ENCODE results near the gene RAP1GAP2.
A peak's percentile ranks its signal among the peaks of the same experiment; 100 is the strongest.
"Not testable (repeated sequence)": the region's sequence is repeated elsewhere in the genome, so short reads cannot be mapped to it uniquely, and the experiment has no call there.

The RAP1GAP2 gene

DNA sequence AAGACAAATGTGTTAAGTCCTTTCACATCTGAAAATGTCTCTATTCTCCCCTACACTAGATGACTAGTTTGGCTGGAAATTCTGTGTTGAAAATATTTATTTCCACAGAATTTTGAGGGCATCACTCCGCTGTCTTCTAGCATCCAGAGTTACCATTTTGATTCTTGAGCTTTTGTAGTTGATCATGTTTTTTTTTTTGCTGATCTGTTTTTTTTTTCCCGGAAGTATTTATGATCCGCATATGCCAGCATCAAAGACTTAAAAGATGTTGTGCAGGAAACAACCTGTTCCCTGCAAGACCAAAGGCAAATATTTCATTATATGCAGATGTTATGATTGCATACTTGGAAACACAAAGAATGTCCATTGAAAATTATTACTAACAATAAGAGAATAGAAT is 250.5 kb downstream of the RAP1GAP2 start:
- H3K27ac ChIP-seq: no peak overlapping the region
- TF ChIP-seq, protein P1, sequence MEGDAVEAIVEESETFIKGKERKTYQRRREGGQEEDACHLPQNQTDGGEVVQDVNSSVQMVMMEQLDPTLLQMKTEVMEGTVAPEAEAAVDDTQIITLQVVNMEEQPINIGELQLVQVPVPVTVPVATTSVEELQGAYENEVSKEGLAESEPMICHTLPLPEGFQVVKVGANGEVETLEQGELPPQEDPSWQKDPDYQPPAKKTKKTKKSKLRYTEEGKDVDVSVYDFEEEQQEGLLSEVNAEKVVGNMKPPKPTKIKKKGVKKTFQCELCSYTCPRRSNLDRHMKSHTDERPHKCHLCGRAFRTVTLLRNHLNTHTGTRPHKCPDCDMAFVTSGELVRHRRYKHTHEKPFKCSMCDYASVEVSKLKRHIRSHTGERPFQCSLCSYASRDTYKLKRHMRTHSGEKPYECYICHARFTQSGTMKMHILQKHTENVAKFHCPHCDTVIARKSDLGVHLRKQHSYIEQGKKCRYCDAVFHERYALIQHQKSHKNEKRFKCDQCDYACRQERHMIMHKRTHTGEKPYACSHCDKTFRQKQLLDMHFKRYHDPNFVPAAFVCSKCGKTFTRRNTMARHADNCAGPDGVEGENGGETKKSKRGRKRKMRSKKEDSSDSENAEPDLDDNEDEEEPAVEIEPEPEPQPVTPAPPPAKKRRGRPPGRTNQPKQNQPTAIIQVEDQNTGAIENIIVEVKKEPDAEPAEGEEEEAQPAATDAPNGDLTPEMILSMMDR (conservative IDR thresholded peaks at IDR 0.05): no peak

DNA sequence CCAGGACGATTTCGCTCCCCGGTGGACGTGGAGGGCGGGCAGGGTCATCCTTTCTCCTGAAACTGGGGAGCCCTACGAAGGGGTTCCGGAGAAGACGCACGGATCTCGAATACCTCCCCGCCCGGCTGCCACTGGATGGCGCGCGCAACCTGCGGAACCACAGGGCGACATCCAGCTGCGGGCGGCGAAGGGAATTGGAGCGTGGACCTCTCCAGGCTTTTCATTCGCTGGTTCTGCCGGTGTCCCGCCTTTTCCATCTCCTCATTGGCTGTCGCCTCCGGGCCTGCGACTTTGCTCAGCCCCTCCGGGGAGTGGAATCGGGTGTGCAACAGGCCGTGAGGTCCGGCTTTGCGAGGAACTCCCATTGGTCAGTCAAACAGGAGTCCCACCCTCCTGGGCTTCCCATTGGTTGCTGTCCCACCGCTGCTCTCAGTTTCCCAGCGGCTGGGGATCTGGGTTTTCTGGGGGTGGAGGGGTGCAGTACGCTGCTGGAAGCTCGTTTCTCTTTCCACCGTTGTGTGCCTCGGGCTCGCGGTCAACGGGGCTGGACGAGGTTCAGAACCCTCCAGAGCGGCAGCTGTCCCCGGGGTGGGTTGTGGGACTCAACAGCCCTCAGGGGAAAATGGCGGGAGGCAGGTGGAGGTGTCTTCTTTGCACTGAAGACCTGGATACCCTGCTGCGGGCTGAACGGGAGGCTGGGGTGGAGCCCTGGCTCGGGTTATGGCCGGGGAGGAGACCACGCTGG is 252.7 kb downstream of the RAP1GAP2 start:
- TF ChIP-seq, protein P1 (conservative IDR thresholded peaks at IDR 0.05): peak; percentile 96

DNA sequence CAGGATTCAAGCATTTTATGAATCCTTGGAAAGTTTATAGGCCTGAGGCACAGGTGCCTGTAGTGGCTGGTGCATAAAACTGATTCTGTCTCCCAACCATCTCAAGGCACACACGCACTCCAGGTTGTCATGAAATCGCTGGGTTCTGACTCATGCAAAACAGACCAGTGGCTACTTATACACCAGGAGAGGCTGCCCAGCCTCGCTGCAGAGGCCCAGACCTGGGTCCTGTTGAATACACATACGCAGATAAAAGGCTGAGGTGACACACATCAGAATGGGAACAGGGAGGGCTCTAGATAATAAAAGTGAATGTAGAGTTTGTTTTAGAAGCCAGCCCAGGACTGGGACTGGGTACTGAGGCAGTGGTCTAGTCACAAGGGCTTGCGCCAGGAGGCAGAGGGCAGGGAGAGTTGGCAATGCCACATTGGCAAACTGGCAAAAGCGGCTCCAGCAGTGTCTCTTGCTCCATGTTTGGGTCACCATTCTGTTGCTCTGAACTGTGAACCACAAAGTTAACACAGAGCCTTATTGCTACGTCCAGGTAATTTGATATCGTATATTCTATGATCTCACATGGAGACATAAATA is 253.6 kb downstream of the RAP1GAP2 start:
- H3K27ac ChIP-seq: peak overlapping the region; percentile 77; the same call in 1 of the 2 replicates
- TF ChIP-seq, protein P1 (conservative IDR thresholded peaks at IDR 0.05): no peak

More for the DNA sequence above, 252.7 kb downstream of the RAP1GAP2 start:
- peak overlapping the region; percentile 77 for H3K27ac ChIP-seq

DNA sequence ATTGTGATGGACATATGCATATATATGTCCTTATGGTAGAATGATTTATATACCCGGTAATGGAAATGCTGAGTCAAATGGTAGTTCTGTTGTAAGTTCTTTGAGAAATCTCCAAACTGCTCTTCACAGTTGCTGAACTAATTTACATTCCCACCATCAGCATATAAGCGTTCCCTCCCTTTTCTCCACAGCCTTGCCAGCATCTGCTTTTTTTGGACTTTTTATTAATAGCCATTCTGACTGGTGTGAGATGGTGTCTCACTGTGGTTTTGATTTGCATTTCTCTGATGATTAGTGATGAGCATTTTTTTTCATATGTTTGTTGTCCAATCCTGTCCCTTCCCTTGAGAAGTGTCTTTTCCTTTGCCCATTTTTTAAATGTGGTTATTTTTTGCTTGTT is 258.6 kb downstream of the RAP1GAP2 start:
- not testable (repeated sequence) for H3K27ac ChIP-seq

DNA sequence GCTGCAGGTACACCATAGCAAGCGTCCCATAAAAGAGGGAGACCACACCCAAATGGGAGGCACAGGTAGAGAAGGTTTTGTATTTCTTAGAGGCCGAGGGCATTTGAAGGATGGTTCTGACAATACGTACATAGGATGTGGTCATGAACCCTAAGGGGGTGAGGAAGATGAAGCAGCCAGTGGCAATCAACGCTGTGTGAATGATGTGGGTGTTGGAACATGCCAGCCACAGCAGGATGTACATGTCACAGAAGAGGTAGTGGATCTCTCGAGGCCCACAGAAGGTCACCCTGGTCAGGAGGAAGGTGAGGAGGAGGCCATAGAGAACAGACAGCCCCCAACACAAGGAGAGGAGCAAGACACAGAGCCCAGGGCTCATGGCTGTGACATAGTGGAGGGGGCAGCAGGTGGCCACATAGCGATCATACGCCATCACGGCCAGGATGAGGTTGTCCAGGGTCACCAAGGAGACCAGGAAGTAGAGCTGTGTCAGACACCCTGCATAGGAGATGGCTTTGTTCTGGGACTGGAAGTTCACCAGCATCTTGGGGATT is 266.7 kb downstream of the RAP1GAP2 start:
- not testable (repeated sequence) for H3K27ac ChIP-seq

DNA sequence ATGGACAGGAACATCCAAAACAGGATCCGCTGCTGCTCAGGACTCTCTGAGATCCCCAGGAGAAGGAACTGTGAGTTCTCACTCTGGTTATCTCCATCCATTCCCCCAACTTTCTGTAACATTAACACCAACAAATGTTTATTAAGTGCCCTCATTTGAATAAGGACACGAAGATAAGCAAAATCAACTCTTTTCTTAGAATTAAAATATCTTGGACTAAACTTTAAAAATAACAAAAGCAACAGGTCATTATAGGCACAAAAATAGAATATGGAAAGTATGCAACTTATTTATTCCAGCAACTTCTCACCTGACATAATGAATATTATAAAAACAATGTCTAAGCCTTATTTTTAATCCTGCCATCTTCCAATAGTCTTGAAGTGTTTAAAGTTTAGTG is 267.3 kb downstream of the RAP1GAP2 start, which contains the start of gene OR1D5:
OR1D5 (minus strand) TSS at position 101 of the 400 bp plus-strand sequence; CDS start at position 101, 0 bp downstream.
- H3K27ac ChIP-seq: not testable (repeated sequence)

DNA sequence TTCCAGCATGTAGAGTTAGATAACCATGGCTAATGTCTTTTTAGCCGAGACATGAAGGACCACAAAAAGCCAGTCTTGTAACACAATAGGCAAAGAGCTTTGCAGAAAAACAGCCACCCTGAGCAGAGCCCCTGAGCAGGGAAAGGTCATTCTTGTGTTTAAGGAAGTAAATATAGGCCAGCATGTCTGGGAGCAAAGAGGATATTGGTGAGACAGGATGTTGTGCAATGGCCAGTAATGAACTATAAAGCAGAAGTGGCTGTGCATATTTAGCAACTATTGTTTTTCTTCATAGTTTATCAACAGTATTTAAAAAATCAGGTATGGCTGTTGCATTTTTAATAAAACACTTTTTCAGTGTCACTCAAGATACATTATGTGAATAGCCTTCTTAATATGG is 269.0 kb downstream of the RAP1GAP2 start:
- not testable (repeated sequence) for H3K27ac ChIP-seq

DNA sequence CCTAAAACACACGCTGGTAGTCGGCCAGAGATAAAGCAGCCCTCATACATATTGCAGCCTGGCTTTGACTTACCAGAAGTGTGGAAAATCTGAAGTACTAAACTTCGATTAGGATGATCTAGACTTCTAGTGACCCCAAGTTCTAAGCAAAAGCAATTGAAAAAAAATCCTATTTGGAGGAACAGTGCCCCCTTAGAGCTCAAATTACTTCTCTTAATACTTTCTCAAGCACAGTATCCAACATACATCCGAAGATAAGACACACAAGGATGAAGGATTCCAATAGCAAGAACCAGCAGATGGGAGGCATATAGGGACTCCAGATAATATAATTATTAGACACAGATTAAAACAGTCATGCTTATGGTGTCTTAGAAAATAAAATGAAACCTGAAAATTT is 277.6 kb downstream of the RAP1GAP2 start:
- not testable (repeated sequence) for H3K27ac ChIP-seq

Measured in VCaP (cell line).